ENCODE data around the gene SEMA7A. TPM values are rescaled to one million over a fixed set of nuclear protein-coding genes. Genes with fewer than 3 reads are reported as not detected.

SEMA7A gene
- polyA plus RNA-seq, 1 donor = 5.2 TPM

- no peak for DNase-seq
Measured at GRCh38 chr15:74415966-74416916, 17.5 kb downstream of the SEMA7A start.

- DNase-seq = no peak
Measured at GRCh38 chr15:74414603-74415338, 19.0 kb downstream of the SEMA7A start.

DNA sequence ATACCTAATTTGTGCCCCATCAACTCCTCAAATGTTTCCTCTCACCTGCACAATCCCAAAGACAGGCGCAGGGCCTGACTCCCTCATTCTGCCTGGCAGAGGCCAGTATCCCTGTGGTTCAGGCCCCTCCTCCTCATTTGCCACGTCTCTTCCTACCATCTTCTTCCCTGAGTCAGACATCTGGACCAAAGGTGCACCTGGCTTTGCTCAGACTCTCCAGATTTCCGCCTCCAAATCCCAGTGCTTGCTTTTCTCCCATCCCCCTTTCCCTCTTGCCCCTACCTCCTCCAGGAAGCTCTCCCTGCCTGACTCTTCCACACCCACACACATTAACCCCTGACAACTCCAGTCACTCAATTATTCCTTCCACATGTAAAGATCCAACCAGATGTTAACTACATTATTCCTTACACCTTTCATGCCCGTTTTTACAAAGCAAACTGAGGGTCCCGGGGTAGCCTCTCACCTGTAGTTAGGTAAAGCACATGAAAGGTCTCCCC lies 19.6 kb downstream of the SEMA7A start:
- DNase-seq = no peak

- no peak for DNase-seq
Measured at GRCh38 chr15:74413350-74414080, 20.2 kb downstream of the SEMA7A start.

DNA sequence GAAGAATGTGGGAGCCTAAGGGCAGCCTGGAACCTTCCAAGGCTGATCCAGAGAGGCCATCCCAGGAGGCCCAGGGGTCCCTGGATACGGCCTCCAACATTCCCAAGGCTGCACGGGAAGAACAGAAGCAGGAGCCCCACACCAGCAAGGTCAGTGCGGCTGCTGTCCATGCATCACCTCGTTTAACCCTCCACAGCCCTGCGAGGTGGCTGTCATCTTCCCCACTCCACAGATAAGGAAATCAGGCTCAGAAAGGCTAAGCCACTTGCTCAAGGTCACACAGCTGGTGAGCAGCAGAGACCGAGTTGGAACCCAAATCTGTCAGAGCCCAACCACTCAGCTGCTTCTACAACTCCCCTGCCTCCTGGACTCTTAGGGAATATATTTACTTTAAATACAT lies 21.6 kb downstream of the SEMA7A start:
- DNase-seq = no peak

- DNase-seq = no peak
Measured at GRCh38 chr15:74411686-74412085, 22.1 kb downstream of the SEMA7A start.

DNA sequence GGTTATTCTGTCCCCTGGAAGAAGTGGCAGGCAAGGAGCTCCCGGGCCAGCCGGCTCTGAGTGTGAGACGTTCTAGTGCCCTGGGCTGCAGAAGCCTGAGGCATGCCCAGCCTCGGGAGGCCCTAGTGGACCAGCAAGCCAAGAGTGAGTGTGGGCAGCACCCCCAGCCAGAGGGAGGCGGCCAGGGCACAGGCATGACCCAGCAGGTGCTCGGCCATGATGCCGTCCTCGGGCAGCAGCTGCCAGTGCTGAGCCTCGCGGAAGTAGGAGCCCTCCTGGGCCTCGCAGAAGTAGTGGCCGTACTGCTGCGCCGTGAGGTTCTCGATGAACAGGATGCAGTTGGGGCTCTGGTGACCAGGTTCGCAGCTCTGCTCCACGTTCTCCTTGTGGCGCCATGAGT lies 23.3 kb downstream of the SEMA7A start:
- DNase-seq = no peak

GRCh38 chr15:74409225-74409624 lies 24.5 kb downstream of the SEMA7A start:
- DNase-seq = no peak

DNA sequence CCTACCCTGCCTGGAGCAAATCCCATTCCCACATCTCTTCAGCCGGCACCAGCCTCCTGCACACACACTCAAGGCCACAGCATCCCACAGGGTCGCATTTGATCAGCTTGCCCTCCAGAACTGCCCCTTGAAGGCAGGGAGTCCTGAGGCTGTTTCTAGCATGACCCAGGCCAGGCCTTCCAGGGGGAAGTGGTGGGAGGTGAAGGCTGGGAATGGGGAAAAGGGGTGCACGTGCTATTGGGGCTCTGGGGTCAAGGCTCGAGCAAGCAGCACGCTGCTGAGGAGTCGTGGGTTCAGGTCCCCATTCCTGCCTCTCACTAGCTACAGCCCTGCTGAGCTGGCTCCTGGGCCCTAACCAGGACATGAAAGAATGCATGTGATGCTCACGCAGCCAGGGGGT lies 24.9 kb downstream of the SEMA7A start:
- no peak for DNase-seq

- DNase-seq = no peak
Measured at GRCh38 chr15:74408385-74408784, 25.4 kb downstream of the SEMA7A start.

DNA sequence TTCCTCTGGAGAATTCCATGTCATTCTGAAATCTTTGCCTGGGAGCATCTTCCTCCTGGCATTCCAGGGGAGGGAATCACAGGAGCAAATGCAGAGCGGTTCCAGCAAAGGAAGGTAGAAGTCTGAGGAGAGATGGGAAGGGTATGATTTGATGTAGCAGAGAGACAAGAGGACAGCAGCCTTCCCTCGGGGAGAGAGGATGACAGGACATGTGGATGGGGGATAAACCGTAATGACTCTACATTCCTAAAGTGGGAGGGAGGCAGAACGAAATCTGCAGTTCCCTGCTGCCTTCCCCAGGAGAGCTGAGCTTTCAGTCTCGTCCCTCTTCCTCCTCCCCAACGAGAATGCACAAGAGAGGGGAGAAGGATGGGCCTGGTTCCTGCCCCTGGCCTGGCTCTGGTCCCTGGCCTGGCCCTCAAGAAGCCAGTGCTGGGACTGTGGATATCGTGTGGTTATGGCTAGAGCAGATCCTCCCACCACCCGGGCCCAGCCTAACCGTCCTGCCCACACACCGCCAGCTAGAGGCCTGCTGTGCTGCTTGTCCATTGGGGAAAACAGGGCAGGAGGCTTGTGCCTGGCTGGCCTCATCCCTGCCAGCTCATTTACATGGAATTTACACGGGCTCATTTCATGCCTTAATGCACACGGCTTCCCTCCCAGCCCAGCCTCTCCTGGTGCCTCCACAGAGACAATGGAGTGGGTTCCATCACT lies 26.6 kb downstream of the SEMA7A start:
- no peak for DNase-seq

GRCh38 chr15:74406517-74406916 lies 27.2 kb downstream of the SEMA7A start:
- no peak for DNase-seq

GRCh38 chr15:74405823-74406222 lies 27.9 kb downstream of the SEMA7A start:
- no peak for DNase-seq

DNA sequence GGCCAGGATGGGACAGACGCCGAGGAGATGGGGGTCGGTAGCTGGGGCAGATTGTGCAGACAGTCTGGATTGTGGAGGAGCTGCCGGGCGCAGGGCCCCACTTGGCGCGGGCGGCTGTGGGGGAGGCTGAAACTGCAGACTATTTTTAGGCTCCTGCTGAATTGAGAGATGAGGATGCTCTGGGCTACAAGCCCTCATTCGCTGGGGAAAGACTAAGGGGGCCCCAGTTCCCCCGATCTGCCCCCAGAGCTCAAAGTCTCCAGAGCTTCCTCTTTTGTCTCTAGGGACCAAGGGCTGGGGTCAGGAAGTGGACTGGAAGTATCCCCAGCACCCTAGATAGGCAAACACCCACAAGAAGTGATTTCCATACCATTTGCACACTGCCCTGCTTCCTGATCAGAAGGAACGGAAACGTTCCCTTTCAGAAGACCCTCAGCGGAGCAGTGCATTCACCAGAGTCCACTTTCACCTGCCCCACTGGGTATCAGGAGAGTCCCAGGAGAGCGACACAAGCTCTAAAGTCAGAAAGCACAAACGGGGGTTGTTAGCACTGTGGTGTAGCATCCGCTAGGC lies 29.7 kb downstream of the SEMA7A start:
- DNase-seq = peak; percentile 51

- DNase-seq = no peak
Measured at GRCh38 chr15:74403588-74403919, 30.2 kb downstream of the SEMA7A start.

GRCh38 chr15:74402873-74403587 lies 30.7 kb downstream of the SEMA7A start:
- no peak for DNase-seq

DNA sequence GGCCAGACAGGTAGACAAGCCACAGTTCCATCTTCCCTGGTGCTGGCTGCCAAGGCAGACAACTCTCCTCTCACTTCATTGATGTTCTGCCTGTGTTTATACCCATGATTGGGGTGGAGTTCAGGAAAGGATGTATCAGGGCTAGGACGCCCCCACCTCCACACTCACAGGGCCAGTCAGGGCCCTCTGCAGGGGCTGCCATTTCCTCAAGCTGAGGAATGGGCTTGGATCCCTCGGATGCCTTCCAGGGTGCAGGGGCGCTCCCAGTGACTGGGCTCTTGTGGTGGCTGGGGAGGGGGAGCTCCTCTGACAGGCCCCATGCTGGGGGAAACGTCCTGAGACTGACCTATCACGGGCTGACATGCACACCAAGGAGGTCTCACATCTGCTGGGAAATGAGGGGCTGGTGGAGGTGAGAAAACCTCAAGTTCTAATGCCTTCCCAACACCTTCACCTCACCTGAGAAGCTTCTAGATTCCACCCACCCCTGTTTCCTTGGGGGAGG lies 31.4 kb downstream of the SEMA7A start:
- no peak for DNase-seq

GRCh38 chr15:74400915-74401757 lies 32.6 kb downstream of the SEMA7A start:
- DNase-seq = no peak

DNA sequence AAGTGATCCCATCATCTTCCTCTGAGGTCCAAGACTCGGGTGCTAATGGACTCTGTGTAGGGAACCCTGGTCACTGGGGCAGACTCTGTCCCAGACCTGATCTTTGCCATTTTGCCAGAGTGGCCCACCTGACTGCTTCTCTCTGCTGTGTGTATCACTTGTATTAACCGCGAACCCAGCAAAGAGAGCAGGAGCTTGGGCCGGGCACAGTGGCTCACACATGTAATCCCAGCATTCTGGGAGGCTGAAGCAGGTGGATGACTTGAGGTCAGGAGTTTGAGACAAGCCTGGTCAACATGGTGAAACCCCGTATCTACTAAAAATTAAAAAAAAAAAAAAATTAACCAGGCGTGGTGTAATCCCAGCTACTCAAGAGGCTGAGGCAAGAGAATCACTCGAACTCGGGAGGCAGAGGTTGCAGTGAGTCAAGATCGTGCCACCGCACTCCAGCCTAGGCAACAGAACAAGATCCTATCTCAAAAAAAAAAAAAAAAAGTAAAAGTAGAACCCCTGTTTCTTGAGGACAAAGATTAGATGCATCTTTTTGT lies 33.4 kb downstream of the SEMA7A start:
- DNase-seq = no peak

Measured in hindlimb muscle (tissue), 1 donor.